C4-2B (cell line): ENCODE data around the gene ZNF385A.

Source experiments
- CTCF ChIP-seq: fragments of 450-650 bp; conservative IDR thresholded peaks from 2 replicates; pipeline ENCODE4 v1.5.1; 2017; ENCODE audit warnings: mild to moderate bottlenecking
- ZFX ChIP-seq: fragments of 450-650 bp; IDR thresholded peaks from 2 replicates; pipeline ENCODE4 v1.6.1; 2017

DNA sequence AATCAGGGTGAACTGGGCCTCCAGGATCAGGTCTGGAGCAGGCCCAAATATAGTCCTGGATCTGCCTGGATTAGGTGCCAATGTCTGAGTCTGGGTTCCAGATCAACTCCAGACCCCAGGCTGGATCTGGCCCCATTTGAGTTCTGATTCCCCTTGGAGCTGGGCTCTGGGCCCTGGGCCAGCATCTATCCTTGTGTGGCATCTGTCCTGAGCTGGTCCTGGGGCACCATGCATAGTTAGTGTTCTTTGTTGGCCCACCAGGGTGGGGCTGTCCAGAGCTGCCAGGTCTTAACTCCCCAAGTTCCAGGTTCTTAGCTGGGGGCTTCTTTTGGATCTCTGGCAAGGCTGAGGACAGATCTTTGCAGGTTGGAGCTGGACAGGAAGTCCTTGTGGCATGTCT lies 11.0 kb upstream of the ZNF385A start:
- no peak for TF ChIP-seq CTCF
- TF ChIP-seq ZFX = no peak
